ENCODE results near the gene MYO16.
"Not testable (repeated sequence)": the region's sequence is repeated elsewhere in the genome, so short reads cannot be mapped to it uniquely, and the experiment has no call there.

MYO16 gene

DNA sequence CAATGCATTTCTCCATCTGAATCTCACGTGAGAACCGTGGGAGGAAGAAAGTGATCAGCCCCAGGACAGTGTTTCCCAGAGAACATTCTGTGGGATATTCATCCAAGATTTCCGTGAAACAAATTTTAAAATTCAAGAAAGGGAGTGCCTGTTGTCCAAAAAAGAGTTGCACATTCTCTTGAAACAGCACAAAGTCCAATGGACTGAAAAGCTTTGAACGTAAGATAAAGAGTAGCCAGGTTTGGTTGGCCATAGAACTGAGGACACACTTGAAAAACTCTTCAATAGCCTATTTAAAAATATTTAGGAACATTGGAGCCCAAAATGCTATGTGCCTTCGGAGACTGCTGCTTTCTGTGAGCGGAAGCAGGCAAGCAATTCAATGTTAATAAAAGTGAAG is 353.9 kb downstream of the MYO16 start:
- no peak for DNase-seq (ENCODE audit: low spot score)

DNA sequence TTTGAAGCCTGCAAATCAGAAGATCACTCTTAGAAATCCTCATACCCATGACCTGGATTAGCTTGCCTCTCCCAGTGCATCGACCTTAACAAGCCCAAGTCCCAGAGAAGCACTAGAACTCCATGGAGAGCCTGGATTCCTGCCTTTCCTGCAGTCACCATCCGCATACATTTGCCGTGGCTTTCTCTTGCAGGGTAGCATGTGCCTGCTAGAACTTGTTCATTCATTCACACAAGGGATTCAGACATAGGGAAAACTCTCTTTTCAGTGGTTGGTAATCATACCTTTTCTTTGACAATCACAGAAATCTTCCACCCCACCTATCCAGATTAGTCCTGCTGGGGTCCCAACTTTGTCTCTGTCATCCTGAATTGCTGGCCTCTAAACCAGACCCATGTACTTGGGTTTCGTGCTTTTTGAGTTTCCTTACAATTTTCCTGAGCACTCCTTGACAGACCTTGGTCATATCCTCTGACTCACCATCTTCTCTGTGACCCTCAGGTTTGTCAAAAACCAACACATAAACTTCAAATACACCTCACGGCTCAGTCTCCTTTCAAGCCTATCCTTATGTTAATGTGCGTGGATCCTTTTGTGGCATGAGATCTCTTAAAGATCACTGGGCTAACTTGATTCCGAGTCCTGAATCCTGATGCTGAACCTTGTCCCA is 355.0 kb downstream of the MYO16 start:
- DNase-seq (ENCODE audit: low spot score) = no peak

- DNase-seq (ENCODE audit: low spot score) = no peak
Measured at GRCh38 chr13:108985166-108985565, 355.8 kb downstream of the MYO16 start.

DNA sequence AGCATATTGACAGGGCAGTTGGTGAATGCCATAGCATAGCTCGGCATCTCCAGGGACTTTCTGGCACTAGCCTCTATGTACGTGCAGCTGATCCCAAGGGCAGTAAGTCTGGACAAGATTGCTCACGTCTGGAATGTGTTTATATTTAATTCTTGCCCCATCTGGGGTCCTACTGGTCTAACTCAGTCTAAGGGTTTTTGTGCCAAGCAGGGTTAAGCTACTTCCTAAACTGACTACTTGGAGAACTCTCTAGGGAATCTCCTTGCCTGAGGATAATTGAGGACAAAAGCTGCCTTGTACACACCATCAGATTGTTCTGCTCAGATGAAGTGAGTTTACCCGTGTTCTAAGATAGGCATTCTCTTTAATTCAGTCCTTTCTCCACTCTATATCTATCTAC is 358.1 kb downstream of the MYO16 start:
- no peak for DNase-seq (ENCODE audit: low spot score)

DNA sequence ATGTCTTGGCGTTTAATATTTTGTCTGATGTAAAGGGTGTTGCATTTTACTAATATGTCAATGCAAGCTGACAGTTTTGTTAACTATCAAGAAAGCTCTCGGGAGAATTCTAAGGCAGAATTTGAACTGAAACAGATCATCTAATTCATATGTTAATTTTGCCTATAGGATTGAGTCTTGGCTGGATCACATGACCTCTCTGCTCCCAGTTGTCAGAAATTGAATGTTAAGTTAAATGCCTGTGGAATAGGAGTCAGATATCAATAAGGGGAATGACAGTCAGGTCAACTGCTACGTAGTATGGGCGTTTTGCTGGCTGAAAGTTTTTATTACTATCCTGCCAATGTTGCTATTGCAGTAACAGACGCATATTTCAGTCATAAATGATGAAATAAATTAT is 358.5 kb downstream of the MYO16 start:
- DNase-seq (ENCODE audit: low spot score) = no peak

- DNase-seq (ENCODE audit: low spot score) = not testable (repeated sequence)
Measured at GRCh38 chr13:108991416-108991815, 362.0 kb downstream of the MYO16 start.

- DNase-seq (ENCODE audit: low spot score) = no peak
Measured at GRCh38 chr13:108993346-108993745, 363.9 kb downstream of the MYO16 start.

DNA sequence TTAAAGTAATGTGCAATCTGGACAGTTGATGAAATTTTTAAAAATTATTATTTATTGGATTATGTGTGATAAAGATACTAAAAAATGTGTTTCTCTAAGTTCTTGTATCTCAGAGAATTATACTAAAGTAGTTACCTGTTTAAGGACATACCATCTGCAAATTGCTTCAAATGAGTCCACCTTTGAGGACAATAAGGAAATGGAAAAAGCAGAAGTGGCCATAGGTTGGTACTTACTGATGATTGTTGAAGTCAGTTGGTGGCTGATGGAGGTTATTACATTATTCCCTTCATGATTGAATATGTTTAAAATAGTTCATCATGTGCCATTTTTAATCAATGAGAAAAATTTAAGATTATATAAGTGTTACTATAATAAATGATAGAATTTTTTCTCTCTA is 367.0 kb downstream of the MYO16 start:
- DNase-seq (ENCODE audit: low spot score) = no peak

- no peak for DNase-seq (ENCODE audit: low spot score)
Measured at GRCh38 chr13:109000207-109000606, 370.8 kb downstream of the MYO16 start.

GRCh38 chr13:109002934-109003333 is 373.5 kb downstream of the MYO16 start:
- no peak for DNase-seq (ENCODE audit: low spot score)

GRCh38 chr13:109007946-109008345 is 378.5 kb downstream of the MYO16 start:
- DNase-seq (ENCODE audit: low spot score) = no peak

- DNase-seq (ENCODE audit: low spot score) = no peak
Measured at GRCh38 chr13:109009756-109010155, 380.3 kb downstream of the MYO16 start.

DNA sequence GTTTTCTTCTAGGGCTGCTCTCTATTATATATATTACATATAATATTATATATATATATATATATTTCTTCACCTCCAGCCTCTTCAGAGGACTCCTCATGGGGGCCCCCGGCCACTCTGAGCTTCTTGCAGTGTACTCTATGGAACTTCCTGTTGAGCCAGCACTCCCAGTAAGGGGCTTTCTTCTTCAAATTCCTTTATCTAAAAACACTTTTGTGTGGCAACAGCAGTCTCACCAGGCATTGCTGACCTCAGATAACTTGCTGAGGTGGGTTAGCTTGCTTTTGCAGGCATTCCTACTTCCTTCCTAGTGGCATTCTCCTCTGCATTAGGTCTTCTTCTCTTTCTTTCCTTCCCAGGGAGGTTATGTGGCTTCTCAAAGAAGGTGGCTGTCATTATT is 381.5 kb downstream of the MYO16 start:
- DNase-seq (ENCODE audit: low spot score) = peak; percentile 53

DNA sequence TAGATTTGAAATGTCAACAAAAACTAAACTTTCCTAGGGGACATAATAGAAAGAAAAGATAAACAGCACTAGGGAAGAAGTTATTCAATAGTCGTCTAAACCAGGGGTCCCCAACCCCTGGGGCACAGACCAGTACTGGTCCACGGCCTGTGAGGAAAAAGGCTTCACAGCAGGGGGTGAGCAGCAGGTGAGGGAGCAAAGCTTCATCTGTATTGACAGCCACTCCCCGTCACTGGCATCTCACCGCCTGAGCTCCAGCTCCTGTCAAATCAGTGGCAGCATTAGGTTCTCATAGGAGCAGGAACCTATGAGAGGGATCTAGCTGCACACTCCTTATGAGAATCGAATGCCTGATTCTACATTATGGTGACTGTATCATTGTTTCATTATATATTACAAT is 382.7 kb downstream of the MYO16 start:
- no peak for DNase-seq (ENCODE audit: low spot score)

DNA sequence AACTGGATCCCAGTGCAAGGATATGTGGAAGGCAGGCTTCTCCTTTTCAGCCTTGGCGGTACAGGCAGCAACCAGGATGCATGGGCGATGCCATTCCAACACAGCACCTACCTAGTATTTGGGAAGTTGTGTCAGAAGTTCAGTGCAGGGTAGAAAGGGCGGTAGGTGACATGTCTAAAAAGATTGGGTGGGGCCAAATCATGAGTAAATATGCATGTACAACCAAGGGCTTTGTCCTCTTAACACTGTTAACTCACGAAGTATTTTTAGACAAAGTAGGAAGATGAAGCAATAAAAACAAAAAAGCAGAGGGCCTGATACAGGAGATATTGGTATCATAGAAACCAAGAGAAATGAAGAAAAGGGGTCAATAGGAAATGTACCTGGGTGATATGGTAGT is 392.1 kb downstream of the MYO16 start:
- no peak for DNase-seq (ENCODE audit: low spot score)

DNA sequence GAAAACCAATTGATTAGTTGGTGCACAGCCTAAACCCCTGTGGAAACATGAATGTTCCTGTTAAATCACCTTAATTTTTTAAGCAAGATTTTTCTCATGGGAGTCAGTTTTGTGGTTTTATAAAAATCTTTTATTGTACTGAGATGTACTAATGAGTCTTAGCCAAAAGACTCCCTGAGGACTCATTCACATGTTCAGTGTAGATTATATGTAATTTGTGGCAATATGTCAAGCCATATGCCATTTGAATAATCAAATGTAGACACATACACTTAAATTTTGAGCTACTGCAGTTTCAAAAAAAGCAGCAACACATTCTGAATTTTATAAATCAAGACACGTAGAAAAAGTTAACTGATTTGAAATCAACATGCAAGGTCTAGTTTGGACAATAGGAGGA is 395.2 kb downstream of the MYO16 start:
- DNase-seq (ENCODE audit: low spot score) = no peak

DNA sequence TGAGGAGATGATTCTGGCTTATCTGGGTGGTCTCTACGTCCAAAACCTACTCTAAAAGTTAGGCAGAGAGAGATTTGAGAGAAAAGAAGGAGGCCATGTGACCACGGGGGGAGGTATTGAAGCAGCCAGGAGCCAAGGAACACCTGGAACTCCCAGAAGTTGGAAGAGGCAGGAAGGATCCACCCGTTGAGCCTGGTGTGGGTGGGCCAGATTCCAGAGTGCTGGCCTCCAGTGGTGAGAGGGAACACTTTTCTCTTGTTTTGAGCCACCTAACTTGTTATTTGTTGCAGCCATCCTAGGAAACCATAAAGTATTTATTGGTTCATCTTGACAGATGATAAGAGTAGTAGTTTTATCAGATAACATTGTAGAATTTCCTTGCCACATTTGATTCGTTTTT is 396.9 kb downstream of the MYO16 start:
- DNase-seq (ENCODE audit: low spot score) = no peak

DNA sequence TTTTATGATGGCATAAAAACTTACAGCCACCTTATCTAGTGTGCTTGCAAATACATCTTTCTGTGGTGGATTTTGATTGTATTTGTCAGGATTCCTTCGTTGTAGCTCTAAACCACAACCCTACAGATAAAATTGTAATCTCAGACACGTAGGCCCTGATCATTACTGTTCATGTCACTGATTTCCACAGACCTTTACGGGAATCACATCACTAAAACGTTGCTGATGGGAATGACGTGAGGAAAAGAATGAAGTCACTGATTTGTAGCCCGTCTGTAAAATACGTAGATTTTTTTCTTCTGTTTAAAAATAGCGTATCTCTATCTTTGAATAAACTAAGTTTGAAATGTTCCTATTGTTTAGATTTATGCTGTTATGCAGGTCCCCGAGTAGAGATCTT is 399.2 kb downstream of the MYO16 start:
- DNase-seq (ENCODE audit: low spot score) = no peak

- no peak for DNase-seq (ENCODE audit: low spot score)
Measured at GRCh38 chr13:109033090-109033489, 403.7 kb downstream of the MYO16 start.

DNA sequence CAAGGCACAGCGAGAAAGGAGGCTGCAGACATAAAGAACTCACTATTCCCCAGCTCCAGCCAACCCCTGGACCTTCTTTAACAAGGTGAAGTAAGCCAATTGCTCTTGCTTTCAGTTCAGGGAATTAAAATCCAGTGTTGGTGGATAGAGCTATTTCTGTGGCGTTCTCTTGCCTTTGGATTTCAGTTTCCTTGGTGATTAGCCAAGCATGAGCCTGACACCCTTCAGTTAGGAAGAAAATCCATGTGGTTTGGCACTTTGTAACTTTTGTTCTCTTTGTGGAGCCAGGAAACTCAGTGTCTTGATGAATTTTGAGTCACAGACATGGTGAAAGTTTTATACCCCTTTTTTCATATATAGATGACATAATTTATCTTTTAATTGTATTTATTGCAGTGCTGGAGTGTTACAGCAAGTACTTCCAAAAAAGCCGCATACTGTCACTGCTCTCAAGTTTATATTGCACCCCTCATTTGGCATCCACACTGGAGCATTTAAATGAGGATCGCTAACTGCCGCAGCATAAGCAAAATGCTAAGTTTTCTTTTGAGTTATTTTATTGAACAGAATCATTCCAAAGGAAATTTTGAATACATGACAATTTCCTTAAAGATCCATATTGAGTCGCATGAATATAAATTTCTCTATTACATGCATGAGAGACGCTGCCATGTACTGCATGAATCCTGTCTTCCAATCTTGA is 406.8 kb downstream of the MYO16 start:
- DNase-seq (ENCODE audit: low spot score) = no peak

DNA sequence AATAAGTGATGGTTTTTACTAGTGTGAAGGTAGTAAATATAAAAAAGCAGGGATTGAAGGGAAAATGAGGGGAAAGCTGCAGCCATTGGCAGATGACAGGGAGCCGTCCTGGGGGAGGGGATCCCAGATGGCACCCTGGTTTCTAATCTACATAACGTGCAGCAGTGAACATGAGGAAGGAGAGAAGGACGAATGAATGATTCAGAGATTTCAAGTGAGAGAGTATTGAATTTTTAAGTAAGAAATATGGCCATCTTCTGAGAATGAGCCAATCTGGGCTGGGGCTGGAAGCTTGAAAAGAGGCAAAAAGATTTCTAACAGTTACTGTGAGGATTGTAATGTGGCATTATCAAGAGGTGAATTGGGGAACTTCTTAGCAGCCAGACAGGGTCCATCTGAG is 414.2 kb downstream of the MYO16 start:
- no peak for DNase-seq (ENCODE audit: low spot score)

GRCh38 chr13:109055850-109056249 is 426.4 kb downstream of the MYO16 start:
- no peak for DNase-seq (ENCODE audit: low spot score)

DNA sequence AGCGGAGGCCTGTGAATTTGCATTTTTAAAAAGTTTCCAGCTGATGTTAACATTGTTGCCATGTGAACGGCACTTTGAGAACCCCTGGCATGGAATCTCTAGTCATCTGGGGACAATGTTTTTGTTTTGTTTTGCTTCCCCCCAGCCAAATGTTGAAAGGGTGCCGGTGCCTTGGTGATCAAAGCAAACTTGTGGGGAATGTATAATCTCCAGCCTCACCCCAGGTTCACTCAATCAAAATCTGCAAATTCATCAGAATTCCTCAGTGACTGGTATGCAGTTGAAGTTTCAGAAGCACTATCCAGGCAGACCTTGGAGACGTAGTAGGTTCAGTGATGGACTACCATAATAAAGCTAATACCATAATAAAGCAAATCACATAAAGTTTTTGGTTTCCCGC is 428.7 kb downstream of the MYO16 start:
- DNase-seq (ENCODE audit: low spot score) = no peak

GRCh38 chr13:109072505-109072904 is 443.1 kb downstream of the MYO16 start:
- no peak for DNase-seq (ENCODE audit: low spot score)

Data from iPS-NIHi11 (cell line).